Endothelial cell of umbilical vein (primary cell): ENCODE results near the gene PTPRK. TPM values are rescaled to one million over a fixed set of nuclear protein-coding genes. Genes with fewer than 3 reads are reported as not detected.

Experiments
- BruUV-seq: library from RNA; stranded (reverse); fragments of 400-500 nt; replicated peaks from 2 replicates; lab custom pipeline; 2021; lab: Mats Ljungman, UMichigan
- CTCF ChIA-PET: fragments of 300-600, 350-600 bp; sonication (Branson Sonifier 250); formaldehyde crosslinking; loops from one replicate; lab custom pipeline; 2021; ENCODE audit warnings: antibody characterized with exemption, inconsistent platforms; lab: Charles Lee
- POLR2A ChIA-PET: fragments of 300-600, 350-600 bp; sonication (Branson Sonifier 250); formaldehyde crosslinking; loops from one replicate; lab custom pipeline; 2021; ENCODE audit warnings: antibody characterized with exemption, inconsistent platforms; lab: Charles Lee
- DNase-seq: peaks from one replicate; pipeline ENCODE4 v3.0.0-alpha.2; 2011; ENCODE audit warnings: low read depth, low spot score
- FAIRE-seq: peaks from 2 replicates; lab custom pipeline; 2011; peaks lifted over from hg19 to GRCh38; lab: Jason Lieb, UNC
- H2AFZ ChIP-seq: 2 replicates; pipeline ENCODE4 v1.6.0; 2012; ENCODE audit warnings: low read depth, low read length, control low read depth, inconsistent platforms
- H3K27ac ChIP-seq: 2 replicates; pipeline ENCODE4 v1.5.1; 2011; ENCODE audit warnings: low read depth, mild to moderate bottlenecking, control low read depth, low read length, moderate library complexity; ENCODE audit not compliant: insufficient read depth
- H3K27me3 ChIP-seq, 2 experiments: 2 replicates each; pipeline versions ENCODE4 v1.6.0 to v1.6.1; 2011; ENCODE audit warnings: low read length in 2 of 2, mixed read lengths in 1 of 2; ENCODE audit not compliant: control insufficient read depth in 2 of 2, insufficient read depth in 2 of 2
- H3K36me3 ChIP-seq, 2 experiments: 2 replicates in 1 of 2; 3 replicates in 1 of 2; pipeline ENCODE4 v1.5.1; 2011; ENCODE audit warnings: low read length in 2 of 2, mild to moderate bottlenecking in 1 of 2, moderate library complexity in 1 of 2; ENCODE audit not compliant: control insufficient read depth in 2 of 2, insufficient read depth in 2 of 2; ENCODE audit errors: extremely low read depth in 1 of 2
- H3K4me1 ChIP-seq: 3 replicates; pipeline ENCODE4 v1.5.1; 2011; ENCODE audit warnings: mild to moderate bottlenecking, low read length; ENCODE audit not compliant: control insufficient read depth, insufficient read depth; ENCODE audit errors: extremely low read depth
- H3K4me2 ChIP-seq: 2 replicates; pipeline ENCODE4 v1.6.1; 2011; ENCODE audit warnings: low read length, control low read depth, mixed read lengths; ENCODE audit not compliant: insufficient read depth
- H3K4me3 ChIP-seq, 3 experiments: fragments of 200-600 bp in 1 of 3; sonication (generic), shearing (Covaris generic) in 1 of 3; replicated peaks in 1 of 3; 2 replicates each; pipeline ENCODE4 v1.5.1; 2011 to 2016; ENCODE audit warnings: control low read depth in 3 of 3, low read length in 3 of 3, mild to moderate bottlenecking in 2 of 3, inconsistent platforms in 1 of 3, low read depth in 1 of 3, moderate library complexity in 1 of 3; ENCODE audit not compliant: insufficient read depth in 1 of 3
- H3K79me2 ChIP-seq: 2 replicates; pipeline ENCODE4 v1.6.0; 2012; ENCODE audit warnings: low read length, inconsistent platforms; ENCODE audit not compliant: control insufficient read depth, insufficient read depth
- H3K9ac ChIP-seq: replicated peaks from 2 replicates; pipeline ENCODE3; 2011; ENCODE audit warnings: low read length, control low read depth; ENCODE audit not compliant: insufficient read depth; ENCODE audit errors: extremely low read depth
- H3K9me1 ChIP-seq: replicated peaks from 3 replicates; pipeline ENCODE4 v1.6.0; 2011; ENCODE audit warnings: mild to moderate bottlenecking, low read length; ENCODE audit not compliant: control insufficient read depth, insufficient read depth; ENCODE audit errors: extremely low read depth
- H3K9me3 ChIP-seq: replicated peaks from 2 replicates; pipeline ENCODE4 v1.5.1; 2012; ENCODE audit warnings: low read length, inconsistent platforms; ENCODE audit not compliant: control insufficient read depth, insufficient read depth
- H4K20me1 ChIP-seq: replicated peaks from 2 replicates; pipeline ENCODE3; 2011; ENCODE audit warnings: mild to moderate bottlenecking, low read length; ENCODE audit not compliant: control insufficient read depth, insufficient read depth; ENCODE audit errors: extremely low read depth
- FOS ChIP-seq: IDR thresholded peaks from 2 replicates; pipeline ENCODE4 v1.6.1; 2011; ENCODE audit warnings: mild to moderate bottlenecking, low read length, moderate library complexity, borderline replicate concordance; ENCODE audit not compliant: insufficient read depth
- dilution Hi-C: fragments of 300-500 bp; cut with MboI; formaldehyde crosslinking; loops from one replicate; pipeline ENCODE4 v1.15.0; 2019; ENCODE audit warnings: low sequenced_read_pairs; ENCODE audit not compliant: extremely low pct_ligation_motif_present
- intact Hi-C: fragments of 100-400 bp; cut with micrococcal nuclease; formaldehyde crosslinking; loops from one replicate; pipeline ENCODE4 v1.10.0; 2022
- polyA plus RNA-seq, 4 experiments: library from polyadenylated mRNA; depleted of rRNA in 3 of 4; stranded (reverse) in 3 of 4; unstranded in 1 of 4; fragments of >200 nt; gene quantifications; 2 replicates each; pipeline versions ENCODE4 v1.2.1 to v1.2.3, GENCODE V29; 2011 to 2012; ENCODE audit warnings: missing spikeins in 1 of 4
- total RNA-seq: library from RNA; stranded (reverse); gene quantifications from 2 replicates; pipeline ENCODE4 v1.2.3, GENCODE V29; 2021
- TF ChIP-seq, protein P1 (sequence below), 2 donors: IDR thresholded peaks; 1 replicate in 1 of 2; 2 replicates in 1 of 2; pipeline ENCODE4 v1.5.1; 2011; ENCODE audit warnings: low read length in 2 of 2, mild to moderate bottlenecking in 2 of 2, moderate library complexity in 2 of 2, control low read depth in 1 of 2, inconsistent platforms in 1 of 2, low read depth in 1 of 2; ENCODE audit not compliant: insufficient read depth in 1 of 2; ENCODE audit errors: extremely low read depth in 1 of 2
- TF ChIP-seq, protein P2 (sequence below): IDR thresholded peaks from 2 replicates; pipeline ENCODE4 v1.6.1; 2011; ENCODE audit not compliant: insufficient read depth, insufficient read length

Gene PTPRK
- total and polyA plus RNA-seq, 2 donors (not counting 3 experiments of a cell fraction or from before 2014, with no cell fraction given): 15.2 to 74.0 TPM

DNA sequence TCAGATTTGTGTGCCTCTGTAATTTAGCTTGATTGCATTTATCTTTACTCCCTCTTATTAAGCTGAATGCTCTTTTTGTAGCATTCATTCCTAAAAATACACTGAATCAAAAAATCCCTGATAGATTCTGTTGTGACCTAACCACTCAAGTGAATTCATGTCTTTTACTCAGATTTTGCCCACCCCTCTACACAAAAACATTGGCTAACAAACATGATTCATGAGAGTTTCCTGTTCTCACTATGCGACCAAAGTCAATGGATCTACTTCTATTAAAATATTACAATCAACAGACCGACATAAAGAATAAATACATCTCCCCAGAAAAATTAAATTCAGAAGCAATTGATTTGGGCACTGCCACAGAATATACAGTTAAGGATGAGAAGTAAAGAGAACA, 520.0 kb downstream of the PTPRK start:
- POLR2A ChIA-PET: no interaction called here

GRCh38 chr6:127998985-127999384, 521.4 kb downstream of the PTPRK start:
- TF ChIP-seq, protein P1, sequence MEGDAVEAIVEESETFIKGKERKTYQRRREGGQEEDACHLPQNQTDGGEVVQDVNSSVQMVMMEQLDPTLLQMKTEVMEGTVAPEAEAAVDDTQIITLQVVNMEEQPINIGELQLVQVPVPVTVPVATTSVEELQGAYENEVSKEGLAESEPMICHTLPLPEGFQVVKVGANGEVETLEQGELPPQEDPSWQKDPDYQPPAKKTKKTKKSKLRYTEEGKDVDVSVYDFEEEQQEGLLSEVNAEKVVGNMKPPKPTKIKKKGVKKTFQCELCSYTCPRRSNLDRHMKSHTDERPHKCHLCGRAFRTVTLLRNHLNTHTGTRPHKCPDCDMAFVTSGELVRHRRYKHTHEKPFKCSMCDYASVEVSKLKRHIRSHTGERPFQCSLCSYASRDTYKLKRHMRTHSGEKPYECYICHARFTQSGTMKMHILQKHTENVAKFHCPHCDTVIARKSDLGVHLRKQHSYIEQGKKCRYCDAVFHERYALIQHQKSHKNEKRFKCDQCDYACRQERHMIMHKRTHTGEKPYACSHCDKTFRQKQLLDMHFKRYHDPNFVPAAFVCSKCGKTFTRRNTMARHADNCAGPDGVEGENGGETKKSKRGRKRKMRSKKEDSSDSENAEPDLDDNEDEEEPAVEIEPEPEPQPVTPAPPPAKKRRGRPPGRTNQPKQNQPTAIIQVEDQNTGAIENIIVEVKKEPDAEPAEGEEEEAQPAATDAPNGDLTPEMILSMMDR (IDR thresholded peaks at IDR 0.05; ENCODE audit: extremely low read depth in 1 of 2, insufficient read depth in 1 of 2, low read depth in 1 of 2, low read length in 2 of 2): no peak
- no peak for TF ChIP-seq FOS
- DNase-seq (no peak), FAIRE-seq (no peak)
- ChIA-PET CTCF (no interaction called here), POLR2A (no interaction called here)
- no peak overlapping the region for H3K4me3 ChIP-seq
- intact Hi-C loops (no loop called here), dilution Hi-C loops (no loop called here)
- no peak overlapping the region for H2AFZ ChIP-seq
- H3K27me3 ChIP-seq: no peaks in the 10 kb centered on the region
- no peak overlapping the region for H3K4me2 ChIP-seq
- H3K9me3 ChIP-seq: no peaks in the 10 kb centered on the region
- no peaks in the 10 kb centered on the region for H4K20me1 ChIP-seq
- H3K9me1 ChIP-seq: peaks cover 2% of the 10 kb centered on the region
- no peaks in the 10 kb centered on the region for H3K4me1 ChIP-seq
- BruUV-seq: no TSS peak
- no peaks in the 10 kb centered on the region for H3K79me2 ChIP-seq
- no peak overlapping the region for H3K9ac ChIP-seq
- peaks cover 0 to 2% of the 10 kb centered on the region in 2 experiments for H3K36me3 ChIP-seq
- H3K27ac ChIP-seq: no peak overlapping the region

More for the DNA sequence above, 520.0 kb downstream of the PTPRK start:
- Histone ChIP-seq H3K79me2 (no peaks in the 10 kb centered on the region), H3K9me3 (no peaks in the 10 kb centered on the region), H3K27ac (no peak overlapping the region), H3K27me3 (no peaks in the 10 kb centered on the region), H3K9ac (no peak overlapping the region), H2AFZ (no peak overlapping the region), H3K4me1 (no peaks in the 10 kb centered on the region), H3K9me1 (peaks cover 2% of the 10 kb centered on the region), H3K36me3 (peaks cover 0 to 2% of the 10 kb centered on the region in 2 experiments), H3K4me3 (no peak overlapping the region), H3K4me2 (no peak overlapping the region), H4K20me1 (no peaks in the 10 kb centered on the region)
- peak; percentile 12 for TF ChIP-seq FOS
- TF ChIP-seq, protein P2, sequence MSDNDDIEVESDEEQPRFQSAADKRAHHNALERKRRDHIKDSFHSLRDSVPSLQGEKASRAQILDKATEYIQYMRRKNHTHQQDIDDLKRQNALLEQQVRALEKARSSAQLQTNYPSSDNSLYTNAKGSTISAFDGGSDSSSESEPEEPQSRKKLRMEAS: no peak
- CTCF ChIA-PET: interaction anchor here (1.1 kb wide), 1 partner anchor 12 kb away, joined by 3 read pairs; no protein-coding TSS in a partner anchor
- DNase-seq: peak; percentile 28
- no peak for FAIRE-seq
- BruUV-seq: no TSS peak
- dilution Hi-C loops (no loop called here), intact Hi-C loops (no loop called here)
